ENCODE measurements around the gene MED9.

GRCh38 chr17:17518014-17518413 is 41.2 kb downstream of the MED9 start:
- TF ChIP-seq, protein P1, sequence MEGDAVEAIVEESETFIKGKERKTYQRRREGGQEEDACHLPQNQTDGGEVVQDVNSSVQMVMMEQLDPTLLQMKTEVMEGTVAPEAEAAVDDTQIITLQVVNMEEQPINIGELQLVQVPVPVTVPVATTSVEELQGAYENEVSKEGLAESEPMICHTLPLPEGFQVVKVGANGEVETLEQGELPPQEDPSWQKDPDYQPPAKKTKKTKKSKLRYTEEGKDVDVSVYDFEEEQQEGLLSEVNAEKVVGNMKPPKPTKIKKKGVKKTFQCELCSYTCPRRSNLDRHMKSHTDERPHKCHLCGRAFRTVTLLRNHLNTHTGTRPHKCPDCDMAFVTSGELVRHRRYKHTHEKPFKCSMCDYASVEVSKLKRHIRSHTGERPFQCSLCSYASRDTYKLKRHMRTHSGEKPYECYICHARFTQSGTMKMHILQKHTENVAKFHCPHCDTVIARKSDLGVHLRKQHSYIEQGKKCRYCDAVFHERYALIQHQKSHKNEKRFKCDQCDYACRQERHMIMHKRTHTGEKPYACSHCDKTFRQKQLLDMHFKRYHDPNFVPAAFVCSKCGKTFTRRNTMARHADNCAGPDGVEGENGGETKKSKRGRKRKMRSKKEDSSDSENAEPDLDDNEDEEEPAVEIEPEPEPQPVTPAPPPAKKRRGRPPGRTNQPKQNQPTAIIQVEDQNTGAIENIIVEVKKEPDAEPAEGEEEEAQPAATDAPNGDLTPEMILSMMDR (IDR thresholded peaks at IDR 0.05; ENCODE audit: low read depth, low read length), result no peak
- TF ChIP-seq MAX (IDR thresholded peaks at IDR 0.05; ENCODE audit: low read depth, low read length) (no peak), POLR2A (IDR thresholded peaks at IDR 0.05; ENCODE audit: extremely low read depth, insufficient read length) (no peak), MYC (IDR thresholded peaks at IDR 0.05; ENCODE audit: low read depth, low read length) (no peak)
